Hepatocyte (in vitro differentiated cells): ENCODE data around the gene CREB1. TPM values are rescaled to one million over a fixed set of nuclear protein-coding genes. Genes with fewer than 3 reads are reported as not detected.

Experiments
- DNase-seq: peaks from one replicate; pipeline ENCODE4 v3.0.0-alpha.2; 2016; ENCODE audit warnings: low spot score
- H2AFZ ChIP-seq: fragments of 200-600 bp; sonication (generic); 2 replicates; pipeline ENCODE4 v1.6.0; 2016; ENCODE audit warnings: antibody characterized with exemption, mild to moderate bottlenecking
- H3K27ac ChIP-seq: fragments of 200-600 bp; sonication (generic); 2 replicates; pipeline ENCODE4 v1.5.1; 2016; ENCODE audit warnings: mild to moderate bottlenecking
- H3K27me3 ChIP-seq: fragments of 200-600 bp; sonication (generic); 2 replicates; pipeline ENCODE4 v1.6.1; 2016
- H3K36me3 ChIP-seq: fragments of 200-600 bp; sonication (generic); replicated peaks from 2 replicates; pipeline ENCODE4 v1.5.1; 2016; ENCODE audit warnings: low read depth; ENCODE audit not compliant: insufficient read depth
- H3K4me1 ChIP-seq: fragments of 200-600 bp; sonication (generic); 2 replicates; pipeline ENCODE4 v1.5.1; 2016; ENCODE audit warnings: mild to moderate bottlenecking, moderate library complexity; ENCODE audit not compliant: insufficient read depth
- H3K4me2 ChIP-seq: fragments of 200-600 bp; sonication (generic); 2 replicates; pipeline ENCODE4 v1.6.0; 2016
- H3K4me3 ChIP-seq: fragments of 200-600 bp; sonication (generic); 2 replicates; pipeline ENCODE4 v1.5.1; 2016; ENCODE audit warnings: mild to moderate bottlenecking
- H3K79me2 ChIP-seq: fragments of 200-600 bp; sonication (generic); 2 replicates; pipeline ENCODE4 v1.6.0; 2017; ENCODE audit warnings: mild to moderate bottlenecking
- H3K9me2 ChIP-seq: fragments of 200-600 bp; sonication (generic); replicated peaks from 2 replicates; pipeline ENCODE4 v1.6.0; 2017; ENCODE audit warnings: mild to moderate bottlenecking; ENCODE audit not compliant: insufficient read depth
- H3K9me3 ChIP-seq: fragments of 200-600 bp; sonication (generic); 2 replicates; pipeline ENCODE4 v1.5.1; 2016; ENCODE audit warnings: low read depth, mild to moderate bottlenecking
- H4K20me1 ChIP-seq: fragments of 200-600 bp; sonication (generic); 2 replicates; pipeline ENCODE4 v1.6.0; 2016; ENCODE audit warnings: mild to moderate bottlenecking; ENCODE audit not compliant: insufficient read depth, poor library complexity, severe bottlenecking
- CTCF ChIP-seq: fragments of 200-600 bp; sonication (generic); IDR thresholded peaks from 2 replicates; pipeline ENCODE4 v1.5.1; 2016; ENCODE audit warnings: antibody characterized with exemption, mild to moderate bottlenecking; ENCODE audit not compliant: poor library complexity
- EZH2 ChIP-seq: fragments of 200-600 bp; sonication (generic); IDR thresholded peaks from 2 replicates; pipeline ENCODE4 v1.6.1; 2016; ENCODE audit warnings: antibody characterized with exemption, mild to moderate bottlenecking, borderline replicate concordance
- EZH2phosphoT487 ChIP-seq: fragments of 200-600 bp; sonication (generic); IDR thresholded peaks from one replicate; pipeline ENCODE4 v1.6.1; 2018; ENCODE audit warnings: antibody characterized with exemption, mild to moderate bottlenecking, low read depth, moderate library complexity; ENCODE audit not compliant: unreplicated experiment, severe bottlenecking
- WGBS: methylation state at CpG from one replicate; pipeline ENCODE4 v1.1.6; 2016; ENCODE audit warnings: low lambda C conversion rate; ENCODE audit errors: missing lambda C conversion rate; 5-methylcytosine and 5-hydroxymethylcytosine counted together
- polyA plus RNA-seq: library from polyadenylated mRNA; unstranded; fragments of >200 nt; fragmentation: Nextera tagmentation; extraction: Ambion mirVana; gene quantifications from 2 replicates; pipeline ENCODE4 v1.2.1, GENCODE V29; 2016
- total RNA-seq: library from RNA; depleted of rRNA; stranded (reverse); fragments of >200 nt; gene quantifications from 2 replicates; pipeline ENCODE4 v1.2.3, GENCODE V29; 2014

Gene CREB1
- total and polyA plus RNA-seq, 2 experiments from 2014 or later, result 22.6 to 40.8 TPM

- Histone ChIP-seq H3K27me3 (no peaks in the 10 kb centered on the region), H3K9me2 (no peaks in the 10 kb centered on the region), H3K4me2 (no peak overlapping the region), H3K36me3 (peaks cover 3% of the 10 kb centered on the region), H2AFZ (no peak overlapping the region), H3K79me2 (peaks cover 5% of the 10 kb centered on the region), H3K9me3 (peaks cover 8% of the 10 kb centered on the region), H4K20me1 (no peaks in the 10 kb centered on the region), H3K4me3 (no peak overlapping the region), H3K27ac (no peak overlapping the region), H3K4me1 (no peaks in the 10 kb centered on the region)
- WGBS, result 96% methylated on average over 3 of the region's 3 CpGs
- TF ChIP-seq EZH2phosphoT487, result no peak
- TF ChIP-seq CTCF, result no peak
- no peak for TF ChIP-seq EZH2
- no peak for DNase-seq
These were observed 64.5 kb downstream of the CREB1 start for GRCh38 chr2:207594264-207594663.

- TF ChIP-seq EZH2phosphoT487 (no peak), EZH2 (no peak), CTCF (no peak)
- Histone ChIP-seq H3K4me2 (no peak overlapping the region), H3K36me3 (peaks cover 3% of the 10 kb centered on the region), H3K4me3 (no peak overlapping the region), H2AFZ (no peak overlapping the region), H3K4me1 (no peaks in the 10 kb centered on the region), H4K20me1 (no peaks in the 10 kb centered on the region), H3K79me2 (peaks cover 5% of the 10 kb centered on the region), H3K27ac (no peak overlapping the region), H3K27me3 (no peaks in the 10 kb centered on the region), H3K9me2 (no peaks in the 10 kb centered on the region), H3K9me3 (peaks cover 8% of the 10 kb centered on the region)
- DNase-seq, result no peak
- WGBS, result 93% methylated on average over 4 of the region's 4 CpGs
These were observed 65.0 kb downstream of the CREB1 start for GRCh38 chr2:207594731-207595130.

- no peak overlapping the region for H2AFZ ChIP-seq
- H3K4me1 ChIP-seq, result no peaks in the 10 kb centered on the region
- DNase-seq, result no peak
- H3K27ac ChIP-seq, result no peak overlapping the region
- no peaks in the 10 kb centered on the region for H3K9me3 ChIP-seq
- H3K27me3 ChIP-seq, result no peaks in the 10 kb centered on the region
- H4K20me1 ChIP-seq, result no peaks in the 10 kb centered on the region
- H3K36me3 ChIP-seq, result no peaks in the 10 kb centered on the region
- H3K4me3 ChIP-seq, result no peak overlapping the region
- H3K79me2 ChIP-seq, result peaks cover 2% of the 10 kb centered on the region
- no peak overlapping the region for H3K4me2 ChIP-seq
- TF ChIP-seq CTCF, result no peak
- TF ChIP-seq EZH2phosphoT487, result no peak
- no peak for TF ChIP-seq EZH2
- no peaks in the 10 kb centered on the region for H3K9me2 ChIP-seq
These were observed 69.9 kb downstream of the CREB1 start for GRCh38 chr2:207599636-207600035.

- H3K79me2 ChIP-seq, result peaks cover 2% of the 10 kb centered on the region
- H2AFZ ChIP-seq, result no peak overlapping the region
- no peaks in the 10 kb centered on the region for H3K27me3 ChIP-seq
- H3K4me1 ChIP-seq, result no peaks in the 10 kb centered on the region
- no peaks in the 10 kb centered on the region for H3K36me3 ChIP-seq
- TF ChIP-seq CTCF, result no peak
- TF ChIP-seq EZH2phosphoT487, result no peak
- no peak for TF ChIP-seq EZH2
- no peaks in the 10 kb centered on the region for H3K9me3 ChIP-seq
- no peak overlapping the region for H3K27ac ChIP-seq
- no peak overlapping the region for H3K4me3 ChIP-seq
- H3K9me2 ChIP-seq, result no peaks in the 10 kb centered on the region
- no peak overlapping the region for H3K4me2 ChIP-seq
- no peaks in the 10 kb centered on the region for H4K20me1 ChIP-seq
- no peak for DNase-seq
These were observed 70.5 kb downstream of the CREB1 start for GRCh38 chr2:207600231-207600630.
